ENCODE measurements around the gene IFT27.
"Not testable (repeated sequence)": the region's sequence is repeated elsewhere in the genome, so short reads cannot be mapped to it uniquely, and the experiment has no call there.

IFT27 gene

GRCh38 chr22:36744413-36744765 is 31.5 kb downstream of the IFT27 start:
- DNase-seq (ENCODE audit: low read depth in 2 of 2): no peak

DNA sequence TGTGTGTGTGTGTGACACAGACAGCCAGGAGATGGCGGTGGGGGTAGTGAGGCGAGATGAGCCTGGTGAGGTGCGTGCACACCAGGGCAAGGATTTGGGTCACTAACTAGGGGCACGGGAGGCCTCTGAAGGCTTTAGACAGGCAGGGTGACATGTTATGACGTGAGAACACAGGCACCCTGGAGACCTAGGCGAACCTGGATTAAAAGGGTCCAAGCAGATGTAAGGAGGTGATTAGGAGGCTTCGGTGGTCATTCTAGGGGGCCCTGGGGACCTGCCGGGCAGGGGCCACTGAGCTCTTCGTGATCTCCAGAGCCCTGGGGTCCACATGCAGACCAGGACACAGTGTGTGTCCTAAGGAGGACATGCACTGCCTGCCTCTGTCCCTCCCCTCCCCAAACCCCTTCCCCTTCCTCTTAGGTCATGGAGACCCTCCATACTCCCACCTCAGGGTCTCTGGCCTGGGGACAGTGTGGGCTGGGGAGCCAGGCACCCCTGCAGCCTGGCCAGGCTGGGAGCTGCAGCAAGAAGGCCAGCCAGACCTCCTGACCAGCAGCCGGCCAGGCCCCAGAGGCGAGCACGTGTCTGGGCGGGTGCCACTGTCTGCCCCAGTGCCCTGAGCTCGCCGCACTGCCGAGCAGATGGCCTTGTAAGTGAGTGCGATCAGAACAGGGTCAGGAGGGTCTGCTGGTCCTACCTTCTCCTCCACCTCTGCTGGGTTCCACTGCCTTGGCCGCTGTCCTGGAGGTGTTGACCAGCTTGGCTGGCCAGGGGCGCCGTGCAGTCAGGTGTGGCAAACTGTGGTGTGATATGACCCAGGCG is 32.1 kb downstream of the IFT27 start:
- DNase-seq (ENCODE audit: low read depth in 2 of 2): no peak

DNA sequence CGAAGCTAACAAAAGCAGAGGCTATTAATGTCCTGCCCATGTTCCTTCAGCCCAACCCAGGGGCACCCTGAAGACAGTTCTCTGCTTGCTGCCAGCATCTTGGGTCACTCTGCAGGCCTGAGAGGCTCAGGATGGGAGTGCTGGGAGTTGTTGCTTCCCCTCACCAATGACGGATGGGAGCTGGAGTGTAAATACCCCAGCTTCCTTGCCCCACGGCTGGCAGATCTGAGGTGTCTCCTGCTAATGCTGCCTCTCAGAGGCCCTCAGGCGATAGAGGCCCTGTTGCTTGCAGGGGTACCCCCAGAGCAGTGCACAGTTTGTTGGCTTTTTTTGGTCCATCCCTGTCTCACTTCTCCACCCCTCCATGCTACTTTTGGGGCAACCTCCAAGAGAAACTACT is 32.9 kb downstream of the IFT27 start:
- no peak for DNase-seq (ENCODE audit: low read depth in 2 of 2)

GRCh38 chr22:36741968-36742367 is 34.0 kb downstream of the IFT27 start:
- no peak for DNase-seq (ENCODE audit: low read depth in 2 of 2)

- no peak for DNase-seq (ENCODE audit: low read depth in 2 of 2)
Observed at GRCh38 chr22:36741204-36741793, 34.6 kb downstream of the IFT27 start.

- no peak for DNase-seq (ENCODE audit: low read depth in 2 of 2)
Observed at GRCh38 chr22:36740716-36741115, 35.2 kb downstream of the IFT27 start.

GRCh38 chr22:36739185-36739584 is 36.7 kb downstream of the IFT27 start:
- DNase-seq (ENCODE audit: low read depth in 2 of 2): no peak

DNA sequence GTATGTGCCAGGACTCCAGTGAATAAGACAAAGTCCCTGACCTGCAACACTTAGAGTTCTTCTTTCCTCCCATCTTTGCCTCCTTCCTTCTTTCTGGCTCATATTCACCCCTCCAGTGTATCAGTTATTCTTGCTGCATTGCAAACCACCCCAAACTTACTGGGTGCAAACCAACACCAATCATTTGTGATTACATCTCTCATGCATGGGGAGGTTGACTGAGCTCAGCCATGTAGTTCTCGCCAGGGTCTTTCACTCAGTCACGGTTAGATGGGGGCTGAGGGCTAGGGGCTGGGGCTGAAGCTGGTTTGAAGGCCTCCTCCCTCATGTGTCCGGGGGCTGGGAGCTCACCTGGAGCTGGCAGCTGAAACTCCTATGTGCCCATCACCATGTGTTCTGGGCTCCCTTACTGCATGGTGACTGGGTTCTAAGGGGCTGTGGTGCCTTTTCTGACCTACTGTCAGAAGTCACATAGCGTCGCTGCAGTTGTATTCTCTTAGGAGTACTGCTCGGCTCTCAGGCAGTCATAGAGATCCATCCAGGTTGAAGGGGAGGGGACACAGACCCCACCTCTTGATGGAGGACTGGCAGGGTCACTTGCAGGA is 37.4 kb downstream of the IFT27 start:
- DNase-seq (ENCODE audit: low read depth in 2 of 2): no peak

DNA sequence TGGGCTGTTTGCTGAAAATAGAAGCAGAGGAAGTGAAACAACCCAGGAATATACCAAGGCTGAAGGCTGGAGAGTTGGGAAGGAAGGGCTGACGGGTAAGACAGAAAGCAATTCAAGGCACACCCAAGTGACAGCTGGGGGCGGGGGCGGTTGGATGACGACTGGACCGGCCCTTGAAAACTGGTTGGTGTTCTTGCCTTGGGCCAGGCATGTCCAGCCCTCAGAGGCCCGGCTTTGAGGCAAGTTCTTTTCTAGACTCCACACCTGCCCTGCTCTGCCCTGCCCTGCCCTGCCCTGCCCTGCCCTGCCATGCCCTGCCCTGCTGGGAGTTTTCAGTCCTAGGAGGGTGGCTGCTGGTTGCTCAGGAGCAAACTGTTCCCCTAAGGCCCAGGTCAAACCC is 38.1 kb downstream of the IFT27 start:
- DNase-seq (ENCODE audit: low read depth in 2 of 2): no peak

DNA sequence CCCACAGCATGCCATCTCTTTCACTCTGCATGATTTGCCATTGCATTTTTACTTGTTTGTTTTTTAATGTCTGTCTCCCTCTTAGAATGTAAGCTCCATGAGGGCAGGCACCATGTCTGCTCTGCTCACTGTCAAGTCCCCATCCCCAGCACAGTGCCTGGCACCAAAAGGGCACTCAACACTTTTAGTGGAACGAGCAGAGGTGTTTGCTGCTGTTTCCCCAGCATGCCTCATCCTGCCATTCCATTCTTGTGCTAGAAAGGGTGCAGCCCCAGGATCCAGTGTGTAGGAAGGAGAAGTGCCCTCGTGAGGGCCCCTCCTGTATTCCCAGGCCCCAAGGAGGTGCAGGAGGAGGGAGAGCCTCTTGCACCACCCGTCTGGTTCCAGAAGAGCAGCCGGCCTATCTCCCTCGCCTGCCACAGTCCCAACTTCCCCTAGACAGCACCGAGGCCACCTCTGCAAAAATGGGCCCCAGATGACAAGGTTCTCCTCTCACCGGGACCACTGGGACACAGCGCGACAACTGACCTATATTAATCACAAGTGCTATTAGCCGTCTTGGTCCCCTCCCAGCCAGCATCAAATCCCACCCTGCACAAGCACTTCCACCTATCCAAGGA is 39.1 kb downstream of the IFT27 start:
- no peak for DNase-seq (ENCODE audit: low read depth in 2 of 2)

DNA sequence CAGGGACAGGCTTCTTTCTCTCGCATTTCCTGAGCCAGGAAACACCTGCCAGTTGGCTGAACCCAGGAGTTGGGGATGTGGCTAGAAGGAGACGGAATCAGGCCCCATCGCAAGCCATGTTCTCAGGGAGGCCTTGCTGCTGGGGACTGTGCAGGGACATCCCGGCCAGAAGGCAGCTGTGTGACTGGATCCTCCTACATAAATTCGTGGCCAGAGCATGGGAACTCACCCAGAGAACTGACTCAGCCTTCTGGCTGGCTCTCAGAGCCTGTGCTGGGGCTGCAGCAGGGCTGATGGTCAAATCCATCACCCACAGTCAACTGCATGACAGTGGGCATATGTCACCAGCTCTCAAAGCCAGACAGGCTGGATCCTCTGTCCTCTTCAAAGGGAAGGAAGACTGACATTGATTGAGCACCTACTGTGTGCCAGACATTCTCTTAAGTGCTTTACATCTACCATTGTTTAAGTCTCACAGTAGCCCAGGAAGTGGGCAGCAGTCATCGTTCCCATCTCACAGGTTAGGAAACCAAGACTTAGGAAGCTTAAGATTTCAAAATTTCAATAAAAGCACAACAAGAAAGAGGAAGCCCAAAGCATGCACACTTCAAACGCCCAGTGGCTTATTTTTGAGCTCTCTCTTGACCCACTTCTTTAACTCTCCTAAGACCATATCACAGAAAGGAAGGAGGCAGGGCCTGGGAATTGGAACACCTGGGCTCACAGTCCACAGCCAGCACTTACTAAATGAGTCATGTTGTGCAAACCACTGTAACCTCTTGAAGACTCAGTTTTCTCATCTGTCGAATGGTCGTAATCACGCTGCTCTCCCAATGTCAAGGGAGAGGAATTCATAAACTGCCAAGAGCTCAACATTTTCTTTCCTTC is 41.5 kb downstream of the IFT27 start:
- no peak for DNase-seq (ENCODE audit: low read depth in 2 of 2)

DNA sequence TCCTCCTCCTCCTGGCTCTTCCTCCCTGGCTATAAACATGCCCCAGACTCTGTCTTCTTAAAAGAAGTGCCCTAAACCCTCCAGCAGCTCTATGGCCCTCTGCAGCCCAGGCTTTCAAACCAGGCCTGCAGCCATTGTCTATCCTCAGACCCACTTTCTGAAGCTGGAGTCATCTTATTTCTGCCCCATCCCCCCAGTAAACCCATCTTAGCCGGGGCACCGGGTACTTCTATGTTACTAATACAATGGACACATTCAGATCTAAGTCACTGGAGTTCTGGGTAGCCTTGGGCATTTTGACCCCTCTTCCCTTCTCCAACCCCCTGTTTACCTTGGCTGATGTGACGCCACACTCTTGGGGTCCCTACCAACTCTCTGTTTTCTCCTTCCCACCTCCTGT is 42.6 kb downstream of the IFT27 start:
- no peak for DNase-seq (ENCODE audit: low read depth in 2 of 2)

DNA sequence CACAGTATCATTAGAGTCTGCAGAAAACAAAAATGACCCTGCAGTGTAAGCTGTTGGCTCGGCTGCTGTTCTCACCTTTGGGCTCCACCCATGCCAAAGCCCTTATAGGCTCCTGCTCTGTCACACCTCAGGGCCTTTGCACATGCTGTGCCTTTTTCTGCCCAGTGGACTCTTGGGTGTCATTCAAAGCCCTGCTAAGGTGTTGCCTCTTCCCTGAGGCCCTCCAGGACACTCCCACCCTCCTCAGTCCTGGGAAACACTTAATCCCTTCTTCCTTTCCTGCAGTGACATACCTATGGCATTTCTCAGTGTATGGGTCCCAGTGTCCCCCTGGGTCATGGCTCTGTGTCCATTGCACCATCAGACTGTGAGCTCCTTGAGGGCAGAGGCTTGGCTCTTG is 43.3 kb downstream of the IFT27 start:
- no peak for DNase-seq (ENCODE audit: low read depth in 2 of 2)

DNA sequence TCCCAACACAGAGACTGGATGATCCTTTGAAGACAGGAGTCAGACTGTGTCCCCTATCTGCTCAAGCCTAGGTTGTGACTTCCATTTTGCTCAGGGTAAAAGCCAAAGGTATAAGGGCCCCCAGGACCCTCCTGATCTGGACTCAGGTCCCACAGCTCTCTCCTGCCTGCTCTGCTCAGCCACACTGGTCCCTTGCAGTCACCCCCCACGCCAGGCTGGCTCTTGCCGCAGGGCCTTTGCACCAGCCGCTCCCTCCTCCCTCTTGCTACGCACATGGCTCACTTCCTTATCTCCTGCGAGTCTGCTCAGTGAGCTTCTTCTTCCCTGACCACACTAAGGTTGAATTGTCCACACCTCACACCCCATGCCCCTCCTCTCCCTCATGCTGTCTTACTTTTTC is 44.0 kb downstream of the IFT27 start:
- no peak for DNase-seq (ENCODE audit: low read depth in 2 of 2)

- DNase-seq (ENCODE audit: low read depth in 2 of 2): not testable (repeated sequence)
Observed at GRCh38 chr22:36731321-36731720, 44.6 kb downstream of the IFT27 start.

- no peak for DNase-seq (ENCODE audit: low read depth in 2 of 2)
Observed at GRCh38 chr22:36730176-36730858, 45.6 kb downstream of the IFT27 start.

DNA sequence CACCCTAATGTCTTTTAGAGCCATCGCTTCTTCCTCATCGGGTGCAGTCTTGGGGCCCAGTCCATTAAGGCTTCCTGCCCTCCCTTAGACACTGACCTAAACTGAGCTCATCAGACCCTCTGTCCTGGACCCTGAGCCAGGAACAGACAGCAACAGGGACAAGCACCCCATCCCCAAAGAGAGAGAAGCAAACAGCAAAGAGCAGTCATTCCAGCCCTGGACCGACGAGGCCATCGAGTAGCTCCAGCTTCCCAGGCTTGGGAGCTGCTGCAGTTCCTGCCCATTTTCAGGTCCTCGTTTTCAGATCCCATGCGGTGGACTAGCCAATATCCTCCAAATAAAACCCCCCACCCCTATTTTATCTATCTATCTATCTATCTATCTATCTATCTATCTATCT is 46.6 kb downstream of the IFT27 start:
- no peak for DNase-seq (ENCODE audit: low read depth in 2 of 2)

DNA sequence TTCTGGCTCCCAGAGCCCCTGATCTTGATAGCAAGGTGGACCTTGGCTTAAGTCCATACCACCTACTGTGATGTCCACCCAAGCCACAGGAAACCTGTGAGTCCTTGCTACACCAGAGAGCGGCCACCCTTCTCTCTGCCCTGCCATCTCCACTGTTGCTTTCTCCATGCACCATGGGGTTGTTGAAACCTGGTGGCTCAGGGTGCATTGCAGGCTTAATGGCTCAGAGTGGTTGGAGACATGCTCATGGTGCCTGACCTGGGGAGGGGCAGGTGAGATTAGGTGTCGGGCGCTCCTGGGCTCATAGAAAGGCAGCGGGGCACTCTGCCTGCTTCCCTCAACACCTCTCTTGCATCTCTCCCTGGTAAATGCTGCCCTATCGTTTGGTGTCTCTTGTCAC is 47.4 kb downstream of the IFT27 start:
- no peak for DNase-seq (ENCODE audit: low read depth in 2 of 2)

DNA sequence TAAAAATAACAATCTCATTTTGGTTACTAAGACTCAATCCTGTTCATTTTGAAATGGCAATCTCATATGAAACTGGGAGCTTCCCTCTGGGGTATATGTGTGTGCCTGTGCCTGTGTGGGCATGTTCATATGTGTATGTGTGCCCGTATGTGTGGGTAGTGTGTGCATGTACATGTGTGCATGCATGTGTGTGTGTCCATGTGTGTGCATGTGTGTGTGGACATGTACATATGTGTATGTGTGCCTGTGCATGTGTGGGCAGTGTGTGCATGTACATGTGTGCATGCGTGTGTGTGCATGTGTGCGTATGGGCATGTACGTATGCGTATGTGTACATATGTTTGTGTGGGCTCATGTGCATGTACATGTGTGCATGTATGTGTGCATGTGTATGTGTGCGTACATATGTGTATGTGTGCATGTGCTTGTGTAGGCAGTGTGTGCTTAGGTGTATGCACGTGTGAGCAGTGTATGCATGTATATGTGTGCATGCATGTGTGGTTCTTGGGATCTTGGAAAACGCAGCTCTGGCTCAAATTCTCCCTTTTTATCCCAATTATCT is 47.9 kb downstream of the IFT27 start:
- DNase-seq (ENCODE audit: low read depth in 2 of 2): no peak

DNA sequence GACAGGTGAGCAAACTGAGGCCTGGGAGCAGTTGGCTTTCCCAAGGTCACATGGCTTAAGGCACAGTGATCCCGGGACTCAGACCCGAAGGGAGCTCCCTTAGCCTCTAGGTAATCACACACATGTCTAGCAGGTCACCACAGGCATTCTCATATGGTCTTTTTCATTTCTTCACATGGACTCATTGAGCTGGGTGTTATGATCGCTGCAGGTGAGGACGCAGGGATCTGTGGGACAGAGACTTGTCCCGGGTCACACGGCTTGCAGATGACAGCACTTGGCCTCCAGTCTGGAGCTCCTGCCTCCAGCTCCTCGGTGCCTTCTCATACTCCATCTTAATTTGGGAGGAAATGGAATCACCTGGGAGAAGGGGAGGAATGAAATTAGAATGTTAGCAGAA is 48.8 kb downstream of the IFT27 start:
- no peak for DNase-seq (ENCODE audit: low read depth in 2 of 2)

- no peak for DNase-seq (ENCODE audit: low read depth in 2 of 2)
Observed at GRCh38 chr22:36726007-36726380, 49.9 kb downstream of the IFT27 start.
